HG03520 (cell line): ENCODE measurements around the gene MRPS25.

Experiments used
- ATAC-seq: cut with Tn5 transposase; IDR thresholded peaks from one replicate; pipeline ENCODE4 v1.9.1; 2021; ENCODE audit warnings: mild to moderate bottlenecking, moderate library complexity; ENCODE audit not compliant: unreplicated experiment

Gene MRPS25

DNA sequence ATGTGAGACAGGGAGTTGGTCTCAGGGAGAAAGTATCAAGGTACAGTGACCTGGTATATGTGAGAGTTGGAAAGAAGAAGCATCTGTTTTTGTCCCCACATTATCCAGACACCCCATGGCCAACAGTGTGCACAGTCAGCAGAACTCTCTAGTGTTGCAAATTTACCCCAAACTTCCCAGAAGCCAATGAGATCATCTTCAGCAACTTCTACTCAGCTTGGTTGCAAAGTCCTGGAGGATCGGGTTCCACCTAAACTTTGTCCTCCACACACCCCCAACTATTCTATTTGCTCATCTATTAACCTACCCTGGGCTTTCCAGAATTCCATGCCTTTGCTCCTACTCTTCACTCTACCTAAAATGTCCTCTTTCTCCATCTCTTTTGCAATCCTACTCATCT lies 18.1 kb upstream of the MRPS25 start:
- ATAC-seq: no peak

DNA sequence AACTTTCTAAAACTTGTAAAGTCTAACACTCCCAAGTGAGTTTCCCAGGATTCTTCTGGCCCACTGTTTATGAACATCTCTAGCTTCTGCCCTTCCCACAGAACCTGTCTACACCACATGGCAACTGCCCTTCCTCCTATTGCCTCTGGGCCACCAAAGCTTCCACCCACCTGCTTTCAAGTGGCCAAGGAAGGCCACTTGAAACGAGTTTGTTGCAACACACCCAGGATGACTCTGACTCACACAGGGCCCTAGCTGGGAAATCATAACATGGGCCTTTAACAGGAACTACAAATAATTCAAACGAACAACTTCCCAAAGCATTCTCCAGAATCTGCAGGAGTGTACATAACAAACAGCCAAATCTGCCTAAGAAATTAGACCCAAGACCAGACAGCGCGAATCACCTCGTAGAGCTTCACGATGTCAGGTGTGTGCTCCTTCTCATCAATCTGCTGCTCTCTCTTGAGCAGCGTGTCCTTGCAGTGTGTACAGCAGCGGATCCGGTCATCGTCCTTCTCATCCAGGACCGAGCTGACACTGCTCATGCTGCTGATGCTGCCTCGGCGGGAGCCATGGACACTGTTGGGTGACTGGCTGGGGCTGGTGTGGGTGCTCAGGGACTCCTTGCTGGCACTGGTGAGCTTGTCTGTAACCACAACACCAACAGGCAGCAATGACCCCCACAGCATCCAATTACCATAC lies 17.0 kb upstream of the MRPS25 start:
- ATAC-seq: no peak

DNA sequence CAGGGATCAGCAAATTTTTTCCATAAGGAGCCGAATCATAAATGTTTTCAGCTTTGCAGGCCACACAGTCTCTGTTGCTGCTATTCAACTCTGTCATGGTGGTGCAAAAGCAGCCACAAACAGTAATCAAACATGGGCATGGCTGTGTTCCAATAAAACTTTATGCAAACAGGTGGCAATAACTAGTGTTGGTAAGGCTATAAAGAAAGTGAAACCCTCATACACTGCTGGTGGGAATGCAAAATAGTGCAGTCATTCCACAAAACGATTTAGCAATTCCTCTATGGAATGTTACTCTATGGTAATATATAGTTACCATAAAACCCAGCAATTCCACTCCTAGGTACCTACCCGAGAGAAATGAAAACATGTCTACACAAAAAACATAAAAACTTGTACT lies 14.0 kb upstream of the MRPS25 start:
- ATAC-seq: no peak

- no peak for ATAC-seq
Observed at GRCh38 chr3:15074500-15074899, 9.4 kb upstream of the MRPS25 start.

GRCh38 chr3:15071699-15072098 lies 6.6 kb upstream of the MRPS25 start:
- no peak for ATAC-seq

- no peak for ATAC-seq
Observed at GRCh38 chr3:15069441-15069840, 4.3 kb upstream of the MRPS25 start.

DNA sequence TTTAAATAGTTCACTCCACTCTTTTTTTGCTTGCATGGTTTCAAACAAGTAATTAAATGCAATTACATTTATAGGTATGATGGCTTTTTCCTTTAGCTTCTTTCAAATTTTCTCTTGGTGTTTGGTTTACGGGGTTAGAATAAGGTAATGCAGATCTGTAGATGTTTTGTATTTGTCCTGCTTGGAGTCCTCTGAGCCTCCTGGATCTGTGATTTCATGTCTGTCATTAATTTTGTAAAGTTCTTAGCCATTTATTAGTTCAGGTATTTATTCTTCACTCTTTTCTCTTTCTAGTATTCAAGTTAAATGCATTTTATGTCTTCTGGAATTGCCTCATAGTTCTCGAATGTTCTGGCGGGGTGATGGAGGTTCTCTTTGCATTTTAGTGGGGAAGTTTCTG lies 1.4 kb upstream of the MRPS25 start:
- ATAC-seq: no peak

DNA sequence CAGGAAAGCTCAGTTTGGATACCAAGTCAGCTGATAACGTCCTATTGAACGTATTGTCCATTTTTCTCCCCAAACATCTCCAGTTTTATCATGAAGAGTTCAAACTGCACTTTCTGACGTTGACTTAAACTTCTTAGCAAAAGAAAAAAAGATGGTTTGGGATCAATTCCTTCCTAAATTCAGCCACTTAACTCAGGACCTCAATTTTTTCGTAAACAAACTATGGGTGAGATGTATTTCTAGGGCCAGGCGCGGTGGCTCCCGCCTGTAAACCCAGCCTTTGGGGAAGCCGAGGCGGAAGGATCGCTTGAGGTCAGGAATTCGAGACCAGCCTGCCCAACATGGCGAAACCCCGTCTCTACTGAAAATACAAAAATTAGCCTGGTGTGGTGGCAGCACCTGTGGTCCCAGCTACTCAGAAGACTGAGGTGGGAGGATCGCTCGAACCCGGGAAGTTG lies 464 bp upstream of the MRPS25 start:
- ATAC-seq: no peak

- peak; percentile 12 for ATAC-seq
Observed at GRCh38 chr3:15064299-15064834, 748 bp downstream of the MRPS25 start.

GRCh38 chr3:15063656-15064286 lies 1.3 kb downstream of the MRPS25 start:
- ATAC-seq: no peak

DNA sequence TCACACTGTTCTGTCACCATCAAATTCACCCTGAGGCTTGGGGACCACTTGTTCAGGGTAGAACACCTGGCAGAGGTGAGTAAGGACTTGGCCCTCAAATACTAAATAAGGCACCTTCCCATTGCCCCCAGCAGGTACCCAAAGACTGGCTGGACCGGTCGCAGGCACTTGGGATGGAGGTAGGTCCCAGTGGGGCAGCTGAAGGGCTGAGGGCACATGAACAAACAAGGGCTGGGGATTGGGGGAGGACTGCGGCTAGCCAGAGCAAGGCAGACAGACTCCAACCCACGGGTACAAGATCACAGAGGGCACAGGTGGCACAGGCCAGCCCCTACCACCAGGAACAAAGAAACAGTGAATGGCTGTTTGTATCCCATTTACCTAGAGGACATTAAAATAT lies 1.9 kb downstream of the MRPS25 start:
- ATAC-seq: no peak

DNA sequence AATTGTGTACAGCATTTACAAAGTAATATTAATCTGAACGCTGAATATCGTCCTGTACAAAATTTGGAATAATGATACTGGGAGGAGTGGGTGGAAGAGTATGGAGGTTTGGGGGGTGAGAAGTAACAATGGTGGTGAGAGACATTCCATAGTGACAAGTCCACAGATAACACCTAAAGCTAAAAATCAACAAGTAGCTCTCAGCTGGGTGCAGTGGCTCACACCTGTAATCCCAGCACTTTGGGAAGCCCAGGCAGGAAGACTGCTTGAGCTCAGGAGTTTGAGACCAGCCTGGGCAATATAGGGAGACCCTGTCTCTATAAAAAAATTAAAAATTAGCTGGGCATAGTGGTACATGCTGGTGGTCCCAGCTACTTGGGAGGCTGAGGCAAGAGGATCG lies 5.1 kb downstream of the MRPS25 start:
- ATAC-seq: no peak

DNA sequence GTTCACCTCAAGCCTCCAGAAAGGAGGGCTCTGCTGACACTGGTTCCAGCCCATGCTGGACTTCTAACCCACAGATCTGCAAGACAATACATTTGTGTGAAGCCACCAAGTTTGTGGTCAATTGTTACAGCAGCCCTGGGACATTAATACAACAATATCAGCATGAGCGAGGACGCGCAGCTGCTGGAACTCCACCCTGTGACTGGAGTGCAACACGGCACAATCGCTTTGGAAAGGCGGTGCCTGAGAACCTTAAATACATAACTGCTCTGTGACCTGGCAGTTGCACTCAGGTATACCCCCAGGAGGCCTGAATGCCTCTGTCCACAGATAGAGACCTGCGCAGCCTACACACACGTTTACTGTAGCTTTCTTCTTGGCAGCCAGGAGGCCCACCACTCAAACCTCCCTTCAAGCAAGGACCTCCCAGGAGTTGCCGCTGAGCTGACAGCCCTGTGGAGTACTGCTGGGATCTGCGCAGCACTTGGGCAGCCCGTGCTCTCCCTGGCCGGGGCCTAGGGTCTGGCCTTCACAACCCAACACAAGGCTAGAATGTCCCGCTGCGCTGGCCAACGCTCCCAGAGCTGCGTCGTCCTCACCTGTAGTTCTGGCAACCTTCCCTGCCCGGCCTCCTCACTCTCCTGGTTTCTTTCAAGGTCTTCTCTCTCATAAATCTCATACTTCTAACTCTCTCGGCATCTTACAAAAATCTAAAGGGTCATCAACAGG lies 8.3 kb downstream of the MRPS25 start:
- no peak for ATAC-seq

DNA sequence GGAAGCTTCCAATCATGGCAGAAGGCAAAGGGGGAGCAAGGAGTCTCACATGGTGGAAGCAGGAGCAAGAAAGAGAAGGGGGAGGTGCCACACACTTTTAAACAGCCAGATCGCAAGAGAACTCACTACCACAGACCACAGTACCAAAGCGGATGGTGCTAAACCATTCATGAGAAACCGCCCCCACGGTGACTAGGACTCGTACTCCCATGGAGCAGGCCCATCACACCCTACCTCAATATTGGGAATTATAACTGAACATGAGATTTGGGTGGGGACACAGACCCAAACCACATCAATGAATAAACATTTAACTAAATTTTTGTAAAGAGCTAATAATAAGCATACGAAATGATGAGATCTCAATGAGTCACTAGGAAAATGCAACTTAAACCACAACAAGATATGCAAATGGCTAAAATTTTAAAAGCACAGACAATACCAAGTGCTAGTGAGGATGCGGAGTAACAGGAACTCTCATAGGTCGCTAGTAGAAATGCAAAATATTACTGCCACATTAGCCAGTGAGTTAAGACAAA lies 10.0 kb downstream of the MRPS25 start:
- ATAC-seq: peak; percentile 34

- no peak for ATAC-seq
Observed at GRCh38 chr3:15053541-15053940, 11.6 kb downstream of the MRPS25 start.

GRCh38 chr3:15052335-15053242 lies 12.5 kb downstream of the MRPS25 start:
- ATAC-seq: no peak

DNA sequence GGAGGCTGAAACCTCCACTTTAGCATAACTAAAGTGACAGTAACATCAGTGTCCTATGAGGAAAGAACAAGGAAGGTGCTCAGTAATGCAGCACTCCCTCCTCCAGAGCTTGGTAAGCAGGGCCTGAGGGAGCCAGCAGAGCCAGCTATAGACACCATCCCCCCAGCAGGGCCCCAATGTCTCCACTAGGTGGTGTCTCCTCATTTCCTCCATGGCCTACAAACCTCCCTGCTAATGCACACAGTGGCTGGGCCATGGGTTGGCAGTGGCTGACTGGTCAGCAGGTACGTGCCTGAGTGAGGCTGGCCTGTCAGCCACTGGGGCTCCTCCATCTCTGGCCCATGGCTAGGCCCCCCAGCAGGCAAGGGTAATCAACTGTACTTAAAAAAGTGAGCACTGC lies 13.6 kb downstream of the MRPS25 start:
- ATAC-seq: peak; percentile 53

- ATAC-seq: peak; percentile 76
Observed at GRCh38 chr3:15050405-15051092, 14.6 kb downstream of the MRPS25 start.

- ATAC-seq: no peak
Observed at GRCh38 chr3:15049584-15049983, 15.5 kb downstream of the MRPS25 start.

GRCh38 chr3:15045667-15046066 lies 19.4 kb downstream of the MRPS25 start:
- ATAC-seq: no peak
